Stimulated activated CD4-positive, alpha-beta T cell treated with anti-CD3 and anti-CD28 coated beads, TNF-alpha, amount 100 ng/mL, for 48 hours (primary cell): Measurements from ENCODE around the gene PDE6G.
A peak's percentile ranks its signal among the peaks of the same experiment; 100 is the strongest.

ENCODE experiments used
- DNase-seq, 3 donors: peaks; one replicate each; pipeline ENCODE4 v3.0.0-alpha.2; 2020; ENCODE audit warnings: low read depth in 3 of 3

PDE6G gene

DNA sequence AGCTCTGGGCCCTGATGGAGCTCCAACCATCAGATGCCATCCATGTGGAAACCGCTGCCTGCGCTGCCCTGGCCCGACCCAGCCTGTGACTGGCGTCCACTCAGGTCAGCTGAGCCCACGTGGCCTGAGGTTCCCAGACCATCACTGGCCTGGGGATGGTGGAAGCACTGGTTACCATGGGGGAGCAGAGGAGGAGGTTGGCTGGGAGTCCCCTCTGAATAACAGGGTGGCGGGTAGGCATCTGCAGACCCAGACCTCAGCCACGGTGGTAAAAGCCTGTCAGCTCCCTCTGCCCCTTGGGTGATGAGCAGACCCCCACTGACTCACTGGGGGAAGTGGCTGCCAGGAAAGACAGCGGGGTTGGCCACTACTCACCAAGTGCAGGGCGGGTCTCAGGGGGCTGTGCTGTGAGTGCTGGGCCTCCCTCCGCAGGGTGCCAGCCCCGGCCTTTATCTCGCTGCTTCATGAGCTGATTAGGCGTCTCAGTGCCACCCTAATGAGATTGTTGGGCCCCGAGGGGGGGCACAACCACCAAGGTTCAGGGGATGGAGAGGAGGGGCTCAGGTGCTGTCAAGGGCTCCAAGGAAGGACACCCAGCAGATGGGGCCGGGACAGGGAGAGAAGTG is at the start of gene PDE6G:
Gene PDE6G, minus strand, starts transcription at position 425 of the 626 bp plus-strand sequence. CDS start 3,237 bp downstream, outside the sequence.
- DNase-seq = no peak

DNA sequence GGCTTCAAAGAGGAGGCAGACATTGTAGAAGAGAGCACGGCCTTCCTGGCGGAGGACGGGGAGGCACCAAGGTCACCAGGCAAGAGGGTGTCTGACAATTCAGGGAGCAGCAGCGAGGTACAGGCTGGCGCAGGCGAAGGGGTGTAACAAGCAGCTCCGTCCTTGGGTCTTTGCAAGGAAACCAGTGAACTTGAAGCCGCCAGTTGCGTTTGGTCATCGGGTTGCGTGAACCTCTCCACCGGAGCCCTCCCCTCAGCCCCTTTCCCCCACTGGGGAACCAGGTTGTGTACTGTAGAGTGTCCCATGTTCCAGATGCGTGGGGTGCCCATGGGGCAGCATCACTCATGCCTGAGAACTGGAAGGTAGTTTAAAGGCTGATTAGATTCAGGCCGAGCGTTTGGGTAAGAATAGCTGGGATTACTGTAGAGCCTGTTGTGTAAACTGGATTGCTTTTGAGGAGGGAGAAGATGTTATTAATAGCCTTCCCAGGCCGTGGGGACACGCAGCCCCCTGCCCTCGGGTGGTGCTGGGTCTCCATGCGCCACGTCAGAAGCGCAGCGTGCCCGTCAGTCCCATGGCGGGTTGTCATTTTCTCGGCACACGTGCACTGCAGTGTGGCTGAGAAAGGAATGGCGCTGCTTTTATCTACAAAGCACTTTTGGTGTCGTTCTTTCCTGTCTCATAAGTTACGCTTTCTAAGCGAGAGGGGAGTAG is 49.3 kb upstream of the PDE6G start:
- DNase-seq = no peak

DNA sequence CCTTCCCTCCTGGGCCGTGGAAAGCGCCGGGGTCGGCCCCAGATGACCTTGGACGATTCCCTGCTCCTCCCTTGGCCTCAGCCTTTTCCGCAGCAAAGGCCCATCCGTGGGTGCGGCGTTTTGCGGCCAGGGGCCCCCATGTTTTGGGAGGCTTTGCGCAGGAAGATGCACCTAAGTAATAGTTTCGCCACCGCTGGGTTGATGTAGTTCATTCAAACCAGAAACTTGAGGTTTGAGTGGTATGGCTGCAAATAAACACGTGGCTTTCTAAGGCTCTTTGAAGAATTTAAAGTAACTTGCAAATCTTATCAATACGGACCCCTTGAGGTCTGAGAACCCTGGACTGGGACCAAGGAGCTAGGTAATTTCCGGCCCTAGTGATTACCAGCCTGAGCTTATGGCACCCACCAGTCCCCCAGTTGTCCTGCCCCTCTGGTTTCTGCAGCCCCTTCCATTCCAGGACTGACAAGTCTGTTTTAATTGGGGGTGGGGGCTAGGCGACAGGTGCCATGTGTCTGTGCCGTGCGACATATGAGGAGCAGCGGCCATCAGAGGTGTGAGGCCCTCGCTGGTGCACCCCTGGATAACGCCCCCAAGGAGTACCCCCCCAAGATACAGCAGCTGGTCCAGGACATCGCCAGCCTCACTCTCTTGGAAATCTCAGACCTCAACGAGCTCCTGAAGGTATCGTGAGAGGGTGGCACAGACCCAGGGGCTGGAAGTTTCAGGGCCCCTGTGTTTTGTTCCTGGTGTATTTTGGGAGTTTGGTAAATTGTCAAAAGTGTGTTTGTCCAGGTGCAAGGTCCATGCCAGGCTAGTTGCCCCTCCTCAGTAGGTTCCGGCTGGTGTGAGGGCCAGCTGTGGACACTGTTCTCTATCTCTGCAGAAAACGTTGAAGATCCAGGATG is 47.7 kb upstream of the PDE6G start:
- no peak for DNase-seq

DNA sequence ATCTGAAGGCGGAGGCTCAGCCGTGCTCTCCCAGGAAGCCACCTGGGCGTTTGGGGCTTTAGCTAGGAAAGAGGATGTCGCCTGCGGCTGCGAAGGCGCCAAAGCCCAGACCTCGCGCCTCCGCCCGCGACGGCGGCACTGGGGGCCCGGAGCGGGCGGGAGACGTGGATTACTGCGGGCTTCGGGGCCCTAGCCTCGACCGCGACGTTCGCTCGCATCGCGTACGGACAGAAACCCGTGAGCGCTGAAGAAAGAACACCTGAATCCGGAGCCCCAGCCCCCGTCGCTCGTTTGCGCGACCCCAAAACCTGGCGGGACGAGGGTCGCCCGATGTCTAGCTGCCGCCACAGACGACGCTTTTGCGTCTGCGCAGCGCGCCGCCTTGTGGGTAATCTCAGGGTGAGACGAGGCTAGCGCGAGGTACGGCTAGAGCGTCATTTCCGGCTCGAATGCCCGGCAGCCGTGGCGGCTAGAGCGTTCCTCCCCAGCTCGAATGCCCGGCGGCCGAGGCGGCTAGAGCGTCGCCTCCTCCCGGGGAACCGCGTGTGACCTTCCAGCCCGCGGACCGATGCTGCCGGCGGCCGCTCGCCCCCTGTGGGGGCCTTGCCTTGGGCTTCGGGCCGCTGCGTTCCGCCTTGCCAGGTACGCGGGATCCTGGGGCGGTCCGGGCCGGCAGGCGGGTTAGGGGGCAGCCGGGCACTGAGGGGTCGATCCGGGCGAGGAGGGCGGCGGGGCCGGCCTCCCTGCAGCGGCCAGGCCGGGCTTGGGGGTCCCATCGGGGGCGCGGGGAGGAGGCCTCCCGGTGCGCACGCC is 46.8 kb upstream of the PDE6G start, which contains the start of gene MRPL12:
Gene MRPL12, plus strand, starts transcription at position 434 of the 813 bp plus-strand sequence. Its CDS starts 135 bp downstream, at position 569.
- peak; percentile 80 to 87 (median 83) for DNase-seq

DNA sequence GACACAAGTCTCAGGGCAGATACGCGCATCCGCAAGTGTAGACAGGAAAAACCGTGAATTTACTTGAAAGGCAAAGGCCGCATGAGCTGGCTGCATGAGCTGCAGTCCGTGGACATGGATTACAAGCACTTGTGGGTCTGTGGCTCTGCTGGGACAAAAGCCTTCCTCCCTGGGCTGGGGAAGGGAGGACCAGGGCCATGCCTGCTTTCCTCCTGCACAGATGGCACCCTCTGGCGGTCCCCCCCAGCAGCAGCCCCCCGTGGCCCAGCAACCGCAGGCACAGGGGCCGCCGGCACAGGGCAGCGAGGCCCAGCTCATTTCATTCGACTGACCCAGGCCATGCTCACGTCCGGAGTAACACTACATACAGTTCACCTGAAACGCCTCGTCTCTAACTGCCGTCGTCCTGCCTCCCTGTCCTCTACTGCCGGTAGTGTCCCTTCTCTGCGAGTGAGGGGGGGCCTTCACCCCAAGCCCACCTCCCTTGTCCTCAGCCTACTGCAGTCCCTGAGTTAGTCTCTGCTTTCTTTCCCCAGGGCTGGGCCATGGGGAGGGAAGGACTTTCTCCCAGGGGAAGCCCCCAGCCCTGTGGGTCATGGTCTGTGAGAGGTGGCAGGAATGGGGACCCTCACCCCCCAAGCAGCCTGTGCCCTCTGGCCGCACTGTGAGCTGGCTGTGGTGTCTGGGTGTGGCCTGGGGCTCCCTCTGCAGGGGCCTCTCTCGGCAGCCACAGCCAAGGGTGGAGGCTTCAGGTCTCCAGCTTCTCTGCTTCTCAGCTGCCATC is 45.1 kb upstream of the PDE6G start:
- no peak for DNase-seq

DNA sequence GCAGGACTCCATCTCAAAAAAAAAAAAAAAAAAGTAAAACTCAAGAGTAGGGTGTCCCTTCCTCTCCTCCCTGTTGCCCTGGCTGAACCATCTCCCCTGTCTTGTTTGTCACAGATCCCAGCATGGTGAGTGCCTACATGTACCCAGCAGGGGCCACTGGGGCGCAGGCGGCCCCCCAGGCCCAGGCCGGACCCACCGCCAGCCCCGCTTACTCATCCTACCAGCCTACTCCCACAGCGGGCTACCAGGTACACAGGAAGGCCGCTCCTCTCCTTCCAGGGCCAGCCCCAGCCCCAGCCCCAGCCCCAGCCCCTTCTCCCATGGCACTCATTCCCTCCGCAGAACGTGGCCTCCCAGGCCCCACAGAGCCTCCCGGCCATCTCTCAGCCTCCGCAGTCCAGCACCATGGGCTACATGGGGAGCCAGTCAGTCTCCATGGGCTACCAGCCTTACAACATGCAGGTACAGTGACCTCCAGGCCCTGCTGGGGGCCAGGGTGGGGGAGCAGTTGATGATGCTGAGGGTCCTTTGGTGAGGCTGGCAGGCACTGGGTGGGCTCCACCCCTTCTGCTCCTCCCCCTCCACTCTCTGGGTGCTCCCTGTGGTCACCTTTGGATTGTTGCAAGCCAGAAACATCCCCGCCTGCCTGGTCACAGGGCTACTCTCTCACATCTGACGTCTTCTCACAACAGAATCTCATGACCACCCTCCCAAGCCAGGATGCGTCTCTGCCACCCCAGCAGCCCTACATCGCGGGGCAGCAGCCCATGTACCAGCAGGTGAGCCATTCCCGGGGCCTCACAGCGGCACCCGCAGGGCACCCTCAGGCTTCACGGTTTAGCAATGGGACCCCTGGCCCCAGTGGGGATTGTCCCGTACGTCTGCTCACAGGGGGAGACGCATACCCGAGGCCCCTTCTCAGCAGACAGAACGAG is 44.3 kb upstream of the PDE6G start:
- DNase-seq = no peak

DNA sequence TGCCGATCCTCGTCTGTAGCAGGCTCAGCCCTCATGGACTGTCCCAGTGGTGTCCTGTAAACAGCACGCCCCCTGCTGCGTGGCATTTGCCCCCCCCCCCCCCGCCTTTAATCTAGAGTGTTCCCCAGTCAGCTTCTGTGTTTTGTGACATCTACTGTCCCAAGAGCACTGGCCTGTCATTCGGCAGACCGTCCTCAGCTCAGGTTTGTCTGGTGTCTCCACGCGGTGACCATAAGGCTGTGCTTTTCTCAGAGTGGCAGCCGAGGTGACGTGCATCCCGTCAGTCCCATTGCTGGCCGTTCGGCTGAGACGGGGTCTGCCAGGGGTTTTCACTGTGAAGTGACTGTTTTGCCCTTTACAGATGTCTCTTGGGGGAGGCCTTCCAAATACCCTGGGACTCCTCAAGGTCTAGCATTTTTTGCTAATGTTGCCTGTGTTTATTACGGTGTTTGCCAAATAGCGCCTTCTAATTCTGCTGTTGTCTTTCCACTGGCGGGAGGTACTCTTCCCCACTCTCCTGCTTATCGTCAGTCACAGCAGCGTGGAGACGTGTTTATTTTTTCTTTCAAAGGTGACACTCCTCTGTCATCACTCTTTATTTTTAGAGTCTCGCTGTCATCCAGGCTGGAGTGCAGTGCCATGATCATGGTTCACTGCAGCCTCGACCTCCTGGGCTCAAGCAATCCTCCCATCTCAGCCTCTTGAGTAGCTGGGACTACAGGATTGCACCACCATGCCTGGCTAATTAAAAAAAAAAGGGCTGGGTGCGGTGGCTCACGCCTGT is 41.1 kb upstream of the PDE6G start:
- DNase-seq = no peak

DNA sequence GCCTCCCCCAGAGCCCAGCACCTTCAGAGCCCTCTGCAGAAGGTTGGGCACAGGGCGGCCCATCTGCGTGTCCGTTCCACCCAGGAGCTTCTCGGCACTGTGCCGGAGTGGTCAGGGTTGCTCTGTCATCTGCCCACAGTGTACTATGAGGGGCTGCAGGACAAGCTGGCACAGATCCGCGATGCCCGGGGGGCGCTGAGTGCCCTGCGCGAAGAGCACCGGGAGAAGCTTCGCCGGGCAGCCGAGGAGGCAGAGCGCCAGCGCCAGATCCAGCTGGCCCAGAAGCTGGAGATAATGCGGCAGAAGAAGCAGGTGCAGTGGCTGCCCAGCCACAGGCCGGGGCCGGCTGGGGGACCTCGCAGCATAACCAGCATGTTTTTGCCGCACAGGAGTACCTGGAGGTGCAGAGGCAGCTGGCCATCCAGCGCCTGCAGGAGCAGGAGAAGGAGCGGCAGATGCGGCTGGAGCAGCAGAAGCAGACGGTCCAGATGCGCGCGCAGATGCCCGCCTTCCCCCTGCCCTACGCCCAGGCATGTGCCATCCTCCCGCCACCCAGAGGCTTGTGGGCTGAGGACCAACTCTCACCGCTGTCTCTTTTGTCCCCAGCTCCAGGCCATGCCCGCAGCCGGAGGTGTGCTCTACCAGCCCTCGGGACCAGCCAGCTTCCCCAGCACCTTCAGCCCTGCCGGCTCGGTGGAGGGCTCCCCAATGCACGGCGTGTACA is 40.0 kb upstream of the PDE6G start:
- no peak for DNase-seq

DNA sequence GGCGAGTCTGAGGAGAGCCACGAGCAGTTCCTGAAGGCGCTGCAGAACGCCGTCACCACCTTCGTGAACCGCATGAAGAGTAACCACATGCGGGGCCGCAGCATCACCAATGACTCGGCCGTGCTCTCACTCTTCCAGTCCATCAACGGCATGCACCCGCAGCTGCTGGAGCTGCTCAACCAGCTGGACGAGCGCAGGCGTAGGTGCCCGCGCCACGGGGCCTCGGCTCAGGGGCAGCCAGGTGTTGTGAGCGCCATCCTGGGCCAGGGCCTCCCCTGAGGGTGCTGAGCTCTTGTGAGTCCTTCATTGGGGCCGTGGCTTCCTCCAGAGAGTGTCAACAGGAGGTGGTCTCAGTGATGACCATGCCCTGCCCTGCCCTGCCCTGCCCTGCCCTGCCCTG is 39.5 kb upstream of the PDE6G start:
- no peak for DNase-seq

DNA sequence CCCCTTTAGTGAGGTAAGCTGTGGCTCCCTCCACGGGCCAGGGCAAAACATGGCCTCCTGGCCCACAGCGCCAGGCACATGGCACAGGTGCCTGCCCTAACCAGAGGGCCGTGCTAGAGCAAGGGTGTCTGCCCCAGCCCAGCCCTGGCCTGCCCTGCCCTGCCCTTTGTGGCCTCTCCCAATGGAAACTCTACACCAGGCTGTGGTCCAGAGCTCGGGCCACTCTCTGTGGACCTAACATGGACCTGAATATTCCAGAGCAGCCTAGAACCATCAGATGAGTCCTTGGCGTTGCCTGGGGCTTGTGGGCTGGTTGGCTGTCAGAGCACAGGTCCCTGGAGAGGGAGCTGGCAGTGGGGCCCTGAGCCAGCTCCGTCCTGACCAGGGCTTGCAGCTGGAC is 38.9 kb upstream of the PDE6G start:
- no peak for DNase-seq

DNA sequence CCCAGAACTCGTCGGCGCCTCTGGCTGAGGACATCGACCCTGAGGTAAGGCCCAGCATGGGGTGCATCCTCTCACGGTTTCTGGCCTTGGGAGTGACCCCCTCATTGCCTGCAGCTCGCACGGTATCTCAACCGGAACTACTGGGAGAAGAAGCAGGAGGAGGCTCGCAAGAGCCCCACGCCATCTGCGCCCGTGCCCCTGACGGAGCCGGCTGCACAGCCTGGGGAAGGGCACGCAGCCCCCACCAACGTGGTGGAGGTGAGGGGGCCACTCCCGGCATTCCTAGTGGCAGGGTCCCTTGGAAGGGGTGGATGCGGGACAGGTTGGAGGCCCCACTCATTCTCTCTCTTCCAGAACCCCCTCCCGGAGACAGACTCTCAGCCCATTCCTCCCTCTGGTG is 38.5 kb upstream of the PDE6G start:
- DNase-seq = no peak

DNA sequence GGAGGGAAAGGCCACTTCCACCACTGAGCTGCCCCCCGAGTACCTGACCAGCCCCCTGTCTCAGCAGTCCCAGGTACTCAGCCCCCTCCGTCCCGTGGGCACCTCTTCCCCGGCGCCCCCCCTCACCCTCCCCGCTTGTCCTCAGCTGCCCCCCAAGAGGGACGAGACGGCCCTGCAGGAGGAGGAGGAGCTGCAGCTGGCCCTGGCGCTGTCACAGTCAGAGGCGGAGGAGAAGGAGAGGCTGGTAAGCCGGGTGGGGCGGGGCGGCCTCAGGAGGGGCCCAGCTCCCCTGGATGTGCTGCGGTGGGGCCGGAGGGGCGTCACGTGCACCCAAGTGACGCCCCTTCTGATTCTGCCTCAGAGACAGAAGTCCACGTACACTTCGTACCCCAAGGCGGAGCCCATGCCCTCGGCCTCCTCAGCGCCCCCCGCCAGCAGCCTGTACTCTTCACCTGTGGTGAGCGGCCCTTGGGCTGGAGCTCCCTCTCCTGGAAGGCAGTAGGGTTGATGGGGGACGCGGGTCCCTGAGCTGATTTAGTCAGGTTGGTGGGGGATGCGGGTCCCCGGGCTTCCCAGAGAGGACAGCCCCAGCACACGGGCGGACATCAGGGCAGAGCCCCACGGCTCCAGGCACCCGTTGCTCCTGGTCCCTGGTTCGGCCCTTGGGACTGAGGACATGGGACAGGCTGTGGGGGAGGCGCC is 37.3 kb upstream of the PDE6G start:
- DNase-seq = no peak

DNA sequence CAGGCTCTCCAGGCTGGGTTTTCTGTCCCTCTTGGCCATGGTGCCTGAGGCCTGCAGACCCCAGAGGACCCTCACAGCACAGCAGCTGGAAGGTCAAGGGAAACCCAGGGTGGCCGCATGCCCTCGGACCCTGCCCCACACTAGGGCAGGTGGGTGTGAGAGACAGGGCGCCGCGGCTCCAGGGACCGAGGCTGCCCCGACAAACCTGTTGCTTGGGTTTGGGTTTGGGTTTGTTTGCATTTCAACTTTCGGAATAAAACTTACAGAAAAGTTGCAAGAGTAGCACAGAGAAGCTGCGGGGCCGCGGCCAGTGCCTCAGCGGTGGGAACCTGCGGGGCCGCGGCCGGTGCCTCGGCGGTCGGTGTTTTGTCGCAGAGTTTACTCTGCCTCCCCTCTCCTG is 35.3 kb upstream of the PDE6G start:
- no peak for DNase-seq

DNA sequence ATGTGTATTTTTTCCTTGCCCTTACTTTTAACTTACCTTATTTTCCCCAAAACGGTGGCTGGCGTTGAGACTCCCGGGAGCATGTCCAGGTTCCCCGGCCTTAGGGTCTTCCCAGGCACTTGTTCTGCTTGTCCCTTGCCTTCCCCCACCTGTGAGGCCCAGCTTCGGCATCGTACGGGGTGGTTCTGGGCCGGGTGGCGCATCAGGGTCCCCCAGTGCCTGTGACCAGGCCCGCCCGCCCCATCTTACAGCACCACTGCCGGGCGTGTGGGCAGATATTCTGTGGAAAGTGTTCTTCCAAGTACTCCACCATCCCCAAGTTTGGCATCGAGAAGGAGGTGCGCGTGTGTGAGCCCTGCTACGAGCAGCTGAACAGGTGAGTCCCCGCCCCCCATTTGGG is 34.9 kb upstream of the PDE6G start:
- DNase-seq = no peak

DNA sequence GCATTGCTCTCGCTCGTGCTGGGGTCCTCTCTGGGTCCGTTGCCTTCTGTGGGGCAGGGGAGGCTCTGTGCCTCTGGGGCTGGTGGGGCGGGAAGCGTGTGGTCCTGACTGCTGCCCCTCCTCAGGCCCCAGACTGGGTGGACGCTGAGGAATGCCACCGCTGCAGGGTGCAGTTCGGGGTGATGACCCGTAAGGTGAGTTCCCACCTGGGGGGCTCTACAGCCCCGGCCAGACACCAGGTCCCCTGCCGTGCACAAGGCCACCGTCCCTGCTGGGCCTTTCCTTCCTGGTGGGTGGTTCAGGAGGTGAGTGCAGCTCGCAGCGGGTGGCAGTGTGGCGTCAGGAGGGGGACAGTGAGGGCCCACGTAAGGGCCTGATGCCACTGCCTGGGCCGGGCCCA is 34.2 kb upstream of the PDE6G start:
- no peak for DNase-seq

DNA sequence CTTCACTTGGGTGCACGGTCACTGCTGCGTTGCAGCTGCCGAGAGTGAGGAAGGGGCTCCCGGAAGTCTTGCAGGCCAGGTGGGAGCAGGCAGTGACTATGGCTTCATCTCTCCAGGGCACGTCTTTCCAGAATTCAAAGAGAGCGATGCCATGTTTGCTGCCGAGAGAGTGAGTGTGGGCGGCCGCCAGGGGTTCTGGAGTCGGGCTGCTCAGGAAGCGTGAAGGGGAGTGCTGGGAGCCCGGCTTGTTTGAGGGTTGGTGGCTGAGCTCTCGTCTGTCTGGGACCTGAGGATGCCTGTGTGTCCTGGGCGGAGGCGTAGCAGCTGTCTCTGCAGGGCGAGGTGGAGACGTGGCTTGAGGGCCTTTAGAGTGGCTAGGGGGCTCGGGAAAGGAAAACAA is 33.7 kb upstream of the PDE6G start:
- no peak for DNase-seq

DNA sequence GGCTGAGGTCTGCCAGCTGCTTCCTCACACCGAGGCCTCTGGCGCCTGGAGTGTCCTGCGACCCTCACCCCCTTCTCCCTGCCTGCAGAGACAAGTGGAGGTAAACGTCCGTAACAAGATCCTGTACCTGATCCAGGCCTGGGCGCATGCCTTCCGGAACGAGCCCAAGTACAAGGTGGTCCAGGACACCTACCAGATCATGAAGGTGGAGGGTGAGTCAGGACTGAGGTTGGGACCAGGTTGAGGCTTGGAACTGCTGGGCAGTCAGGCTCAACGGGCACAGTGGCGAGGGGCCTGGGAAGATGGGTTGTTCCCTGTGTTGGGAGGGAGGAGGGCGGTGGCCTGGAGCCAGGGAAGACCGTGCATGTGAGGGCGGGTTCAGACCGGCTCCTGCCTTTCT is 32.3 kb upstream of the PDE6G start:
- DNase-seq = no peak
